Esophagus muscularis mucosa (tissue), 4 donors: Measurements from ENCODE around the gene COG7. TPM values are rescaled to one million over a fixed set of nuclear protein-coding genes. Genes with fewer than 3 reads are reported as not detected.

Source experiments
- DNase-seq: peaks from one replicate; pipeline ENCODE4 v3.0.0-alpha.2; 2017; ENCODE audit errors: extremely low spot score
- H3K27ac ChIP-seq, 4 donors: fragments of 200-600 bp; sonication (generic); replicated peaks in 1 of 4; 1 replicate in 3 of 4; 2 replicates in 1 of 4; pipeline ENCODE4 v1.5.1; 2016 to 2019; ENCODE audit warnings: mild to moderate bottlenecking in 1 of 4
- H3K27me3 ChIP-seq, 4 donors: fragments of 200-600 bp; sonication (generic); one replicate each; pipeline versions ENCODE4 v1.5.1 to v1.6.0; 2016 to 2019
- H3K36me3 ChIP-seq, 4 donors: fragments of 200-600 bp; sonication (generic); one replicate each; pipeline ENCODE4 v1.5.1; 2016 to 2019
- H3K4me1 ChIP-seq, 4 donors: fragments of 200-600 bp; sonication (generic); one replicate each; pipeline ENCODE4 v1.5.1; 2016 to 2019
- H3K4me3 ChIP-seq, 4 donors: fragments of 200-600 bp; sonication (generic); 1 replicate in 2 of 4; 2 replicates in 2 of 4; pipeline ENCODE4 v1.5.1; 2016 to 2019; ENCODE audit warnings: mild to moderate bottlenecking in 4 of 4, moderate library complexity in 1 of 4
- H3K9me3 ChIP-seq, 4 donors: fragments of 200-600 bp; sonication (generic); 1 replicate in 3 of 4; 2 replicates in 1 of 4; pipeline ENCODE4 v1.5.1; 2016 to 2019
- CTCF ChIP-seq, 3 experiments: fragments of 200-600 bp in 2 of 3; fragments of 450-650 bp in 1 of 3; sonication (generic) in 2 of 3; IDR thresholded peaks; one replicate each; pipeline ENCODE4 v1.5.1; 2017 to 2019; ENCODE audit warnings: antibody characterized with exemption in 3 of 3, mild to moderate bottlenecking in 2 of 3, moderate library complexity in 1 of 3
- EP300 ChIP-seq: sonication (generic); formaldehyde crosslinking; IDR thresholded peaks from one replicate; pipeline ENCODE4 v1.6.1; 2017; ENCODE audit warnings: antibody characterized with exemption
- POLR2A ChIP-seq: fragments of 450-650 bp; IDR thresholded peaks from one replicate; pipeline ENCODE4 v1.6.1; 2017; ENCODE audit warnings: antibody characterized with exemption, moderate library complexity, mild to moderate bottlenecking, low read depth
- POLR2AphosphoS5 ChIP-seq, 2 donors: sonication (generic); formaldehyde crosslinking; IDR thresholded peaks; one replicate each; pipeline ENCODE4 v1.6.1; 2017; ENCODE audit warnings: antibody characterized with exemption in 2 of 2
- WGBS: methylation state at CpG from one replicate; pipeline ENCODE4 v1.1.5; 2018; 5-methylcytosine and 5-hydroxymethylcytosine counted together
- intact Hi-C: fragments of 100-400 bp; cut with DNase I; formaldehyde crosslinking; loops from one replicate; pipeline ENCODE4 v1.15.1; 2023
- total RNA-seq, 4 donors: library from RNA; depleted of rRNA; stranded (reverse); fragments of >200 nt; gene quantifications; one replicate each; pipeline versions ENCODE4 v1.1.0 to v1.2.1, GENCODE V29; 2016

COG7 gene
- total RNA-seq, 4 donors from 2014 or later = 11.9 to 23.7 (median 15.1) TPM

DNA sequence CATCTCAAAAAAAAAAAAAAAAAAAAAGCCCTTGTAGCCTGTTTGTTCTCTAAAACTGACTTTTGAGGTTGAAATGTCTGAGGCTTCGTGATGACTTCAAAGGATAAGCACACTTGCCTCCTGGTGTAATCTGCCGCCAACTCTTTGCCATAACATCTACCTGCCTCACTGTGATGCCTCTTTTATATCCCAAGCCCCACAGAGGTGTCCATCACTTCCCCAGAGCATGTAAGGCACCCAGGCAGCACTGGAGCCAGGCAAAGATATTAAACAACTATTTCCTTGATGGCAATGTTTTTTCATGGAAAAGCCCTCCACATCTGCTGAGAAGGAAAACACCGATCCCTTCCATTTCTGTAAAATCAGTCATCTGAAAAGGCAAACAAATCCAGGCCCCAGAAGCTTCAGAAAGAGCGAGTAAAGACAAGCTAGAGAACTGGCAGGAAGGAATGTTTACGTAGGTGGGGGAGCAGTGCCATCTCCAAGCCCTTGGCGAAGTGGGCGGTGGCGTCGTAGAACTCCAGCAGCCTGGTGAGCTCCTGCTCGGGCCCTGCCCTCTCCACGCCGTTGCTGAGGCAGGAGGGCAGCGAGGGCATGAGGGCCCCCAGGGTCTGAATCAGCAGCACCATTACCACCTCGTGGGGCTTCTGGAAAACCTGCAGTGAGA lies 28.6 kb downstream of the COG7 start:
- Histone ChIP-seq H3K36me3 (peaks cover 0 to 26% (median 18%) of the 10 kb centered on the region in 4 donors), H3K4me1 (peaks cover 22 to 41% (median 36%) of the 10 kb centered on the region in 4 donors), H3K4me3 (no peak overlapping the region), H3K27ac (peak overlapping the region; percentile 91 to 95 (median 94)), H3K27me3 (no peaks in the 10 kb centered on the region), H3K9me3 (no peaks in the 10 kb centered on the region)
- DNase-seq = no peak
- intact Hi-C loops = no loop called here
- TF ChIP-seq POLR2AphosphoS5 (IDR thresholded peaks at IDR 0.05) = peak; percentile 10 to 48
- TF ChIP-seq EP300 = no peak
- no peak for TF ChIP-seq POLR2A
- TF ChIP-seq CTCF (IDR thresholded peaks at IDR 0.05) = no peak
- WGBS = 75% methylated on average over 14 of the region's 14 CpGs

- peaks cover 22 to 41% (median 36%) of the 10 kb centered on the region in 4 donors for H3K4me1 ChIP-seq
- intact Hi-C loops = no loop called here
- 17% methylated on average over 11 of the region's 11 CpGs for WGBS
- H3K27me3 ChIP-seq = no peaks in the 10 kb centered on the region
- H3K27ac ChIP-seq = peak overlapping the region; percentile 91 to 95 (median 94)
- H3K9me3 ChIP-seq = no peaks in the 10 kb centered on the region
- DNase-seq = peak; percentile 96
- peaks cover 0 to 20% (median 14%) of the 10 kb centered on the region in 4 donors for H3K36me3 ChIP-seq
- TF ChIP-seq CTCF (IDR thresholded peaks at IDR 0.05) (no peak), POLR2A (no peak), EP300 (peak; percentile 78), POLR2AphosphoS5 (IDR thresholded peaks at IDR 0.05) (peak; percentile 88 to 92)
- H3K4me3 ChIP-seq = peak overlapping the region in 1 of 4 donors; percentile 14
Observed at GRCh38 chr16:23423496-23424049, 29.4 kb downstream of the COG7 start.

DNA sequence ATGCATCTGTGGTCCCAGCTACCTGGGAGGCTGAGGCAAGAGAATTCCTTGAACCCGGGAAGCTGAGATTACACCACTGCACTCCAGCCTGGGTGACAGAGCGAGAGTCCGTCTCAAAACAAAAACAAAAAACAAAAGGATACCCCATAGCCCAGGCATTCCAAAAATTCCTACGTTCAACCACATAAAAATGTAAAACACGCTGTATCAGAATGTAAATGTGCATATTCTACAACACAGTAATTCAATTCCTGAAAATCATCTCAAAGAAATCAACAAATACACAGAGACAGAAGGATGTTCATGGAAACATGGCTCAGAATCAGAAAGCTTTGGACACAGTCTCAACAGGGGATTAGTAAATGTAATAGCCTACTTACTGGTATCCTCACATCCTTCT lies 33.0 kb downstream of the COG7 start:
- TF ChIP-seq CTCF (IDR thresholded peaks at IDR 0.05) = no peak
- no peak for TF ChIP-seq POLR2AphosphoS5 (IDR thresholded peaks at IDR 0.05)
- TF ChIP-seq EP300 = no peak
- no peak for TF ChIP-seq POLR2A
- no peaks in the 10 kb centered on the region for H3K9me3 ChIP-seq
- no peaks in the 10 kb centered on the region for H3K27me3 ChIP-seq
- peaks cover 20 to 44% (median 39%) of the 10 kb centered on the region in 4 donors for H3K36me3 ChIP-seq
- intact Hi-C loops = no loop called here
- DNase-seq = no peak
- H3K4me1 ChIP-seq = peaks cover 22 to 36% (median 33%) of the 10 kb centered on the region in 4 donors
- 91% methylated on average over 5 of the region's 5 CpGs for WGBS
- peak overlapping the region; percentile 21 to 95 (median 36) for H3K27ac ChIP-seq
- H3K4me3 ChIP-seq = no peak overlapping the region

DNA sequence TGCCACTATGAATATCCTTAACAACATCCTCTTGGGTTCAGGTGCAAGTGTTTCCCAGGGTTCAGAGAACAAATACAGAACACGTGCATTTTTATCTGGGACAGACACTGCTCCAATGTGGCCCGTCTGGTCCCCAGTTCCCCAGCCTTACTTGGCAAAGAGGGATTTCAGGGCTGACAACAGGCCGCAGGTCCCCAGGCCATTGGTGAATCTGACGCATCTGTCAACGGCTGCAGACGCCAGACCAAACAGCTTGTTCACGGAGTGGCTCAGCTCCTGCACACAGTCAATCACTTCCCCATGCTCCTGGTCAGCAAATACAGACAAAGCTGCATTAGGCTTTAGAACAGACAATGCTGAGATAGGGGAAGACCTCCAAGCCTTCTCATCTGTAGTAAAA lies 36.2 kb downstream of the COG7 start:
- Histone ChIP-seq H3K9me3 (no peaks in the 10 kb centered on the region), H3K4me1 (peaks cover 0 to 13% (median 7%) of the 10 kb centered on the region in 4 donors), H3K27me3 (no peaks in the 10 kb centered on the region), H3K4me3 (no peak overlapping the region), H3K36me3 (peaks cover 43 to 72% (median 70%) of the 10 kb centered on the region in 4 donors), H3K27ac (no peak overlapping the region)
- TF ChIP-seq POLR2AphosphoS5 (IDR thresholded peaks at IDR 0.05) = no peak
- TF ChIP-seq EP300 = no peak
- no peak for TF ChIP-seq POLR2A
- TF ChIP-seq CTCF (IDR thresholded peaks at IDR 0.05) = no peak
- intact Hi-C loops = no loop called here
- WGBS = 90% methylated on average over 7 of the region's 7 CpGs
- no peak for DNase-seq
